ENCODE data around the gene TMEM33. TPM values are rescaled to one million over a fixed set of nuclear protein-coding genes. Genes with fewer than 3 reads are reported as not detected.

The TMEM33 gene
- total RNA-seq, 1 experiment from 2014 or later: 81.4 TPM

- ATAC-seq (no peak), DNase-seq (ENCODE audit: low spot score) (no peak)
- TF ChIP-seq USF2 (CRISPR knock-in tag; IDR thresholded peaks at IDR 0.05) (0 out of 2 replicates have a peak, but pooled peaks have one; percentile 31), ZNF671 (CRISPR knock-in tag; IDR thresholded peaks at IDR 0.05) (no peak)
- ChIA-PET CTCF (no interaction called here), POLR2A (interaction anchor here (1.2 kb wide), 1 partner anchor 26 kb away, joined by 3 read pairs; no protein-coding TSS in a partner anchor)
- H3K4me1 Mint-ChIP-seq: peaks cover 28% of the 10 kb centered on the region
- peak overlapping the region; percentile 99 for H3K4me3 Mint-ChIP-seq
- peaks cover 24% of the 10 kb centered on the region for H3K36me3 Mint-ChIP-seq
- peaks cover 16% of the 10 kb centered on the region for H3K27me3 Mint-ChIP-seq (ENCODE audit: low read depth)
- peak overlapping the region; percentile 96 for H3K27ac Mint-ChIP-seq
- H3K9me3 Mint-ChIP-seq: peaks cover 5% of the 10 kb centered on the region
These were observed 408 bp downstream of the TMEM33 start for GRCh38 chr4:41935652-41936021.

DNA sequence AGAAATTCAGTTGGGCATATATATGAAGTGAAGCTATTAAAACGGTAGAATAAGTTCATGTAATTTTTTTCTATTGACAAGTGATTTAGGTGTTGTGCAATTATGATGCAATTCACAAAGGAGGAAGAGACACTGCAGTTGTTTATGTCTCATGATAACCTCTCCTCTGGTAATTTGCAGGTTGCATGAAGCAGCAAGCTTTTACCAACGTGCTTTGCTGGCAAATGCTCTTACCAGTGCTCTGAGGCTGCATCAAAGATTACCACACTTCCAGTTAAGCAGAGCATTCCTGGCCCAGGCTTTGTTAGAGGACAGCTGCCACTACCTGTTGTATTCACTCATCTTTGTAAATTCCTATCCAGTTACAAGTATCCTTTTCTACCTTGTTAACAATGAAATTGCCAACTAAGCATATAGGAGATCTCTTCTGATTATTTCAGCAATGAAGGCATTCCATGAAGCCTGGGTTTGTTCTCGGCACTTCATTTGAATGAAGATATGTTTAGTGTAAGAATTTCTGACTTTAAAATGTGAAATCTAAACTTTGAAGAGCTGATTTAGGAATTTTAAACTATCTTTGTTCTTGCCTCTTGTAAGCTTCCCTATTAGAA, 3.9 kb downstream of the TMEM33 start:
- ChIA-PET CTCF (no interaction called here), POLR2A (no interaction called here)

DNA sequence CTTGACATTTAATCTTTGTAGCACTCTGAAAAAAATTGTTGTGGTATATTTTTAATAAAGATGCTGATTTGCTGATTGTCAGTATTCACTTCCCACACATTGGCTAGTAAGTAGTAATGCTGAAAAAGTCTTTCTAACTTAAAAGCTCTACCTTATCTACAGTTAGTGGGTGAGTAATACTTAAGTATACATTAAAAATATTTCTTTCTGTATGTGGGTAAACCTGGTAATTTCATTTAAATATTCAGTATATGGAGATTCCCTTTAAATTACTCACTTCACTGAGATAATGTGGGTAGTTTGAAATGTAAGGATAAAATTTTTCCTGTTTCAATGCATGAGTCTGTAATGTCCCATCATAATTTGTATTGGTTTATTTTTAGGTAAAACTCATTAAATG, 5.6 kb downstream of the TMEM33 start:
- Mint-ChIP-seq H3K9me3 (no peaks in the 10 kb centered on the region), H3K4me3 (no peak overlapping the region), H3K4me1 (peaks cover 15% of the 10 kb centered on the region), H3K36me3 (peaks cover 38% of the 10 kb centered on the region), H3K27ac (no peak overlapping the region), H3K27me3 (ENCODE audit: low read depth) (no peaks in the 10 kb centered on the region)
- CTCF ChIA-PET: no interaction called here
- DNase-seq (ENCODE audit: low spot score): no peak
- POLR2A ChIA-PET: no interaction called here
- ATAC-seq: no peak
- TF ChIP-seq ZNF317 (CRISPR knock-in tag; IDR thresholded peaks at IDR 0.05; ENCODE audit: borderline replicate concordance, low read depth): no peak

More for the DNA sequence above, 3.9 kb downstream of the TMEM33 start:
- Mint-ChIP-seq H3K4me3 (no peak overlapping the region), H3K27me3 (ENCODE audit: low read depth) (no peaks in the 10 kb centered on the region), H3K4me1 (peaks cover 26% of the 10 kb centered on the region), H3K36me3 (peaks cover 31% of the 10 kb centered on the region), H3K27ac (no peak overlapping the region), H3K9me3 (peaks cover 5% of the 10 kb centered on the region)
- ATAC-seq (no peak), DNase-seq (ENCODE audit: low spot score) (no peak)
- no peak for TF ChIP-seq MAX (CRISPR knock-in tag; IDR thresholded peaks at IDR 0.05)
- TF ChIP-seq GRHL2 (CRISPR knock-in tag; IDR thresholded peaks at IDR 0.05; ENCODE audit: insufficient replicate concordance, severe bottlenecking): no peak
- no peak for TF ChIP-seq ZNF425 (CRISPR knock-in tag; conservative IDR thresholded peaks at IDR 0.05)
- 0 out of 2 replicates have a peak, but pooled peaks have one; percentile 33 for TF ChIP-seq GABPB1 (CRISPR knock-in tag; IDR thresholded peaks at IDR 0.05)

DNA sequence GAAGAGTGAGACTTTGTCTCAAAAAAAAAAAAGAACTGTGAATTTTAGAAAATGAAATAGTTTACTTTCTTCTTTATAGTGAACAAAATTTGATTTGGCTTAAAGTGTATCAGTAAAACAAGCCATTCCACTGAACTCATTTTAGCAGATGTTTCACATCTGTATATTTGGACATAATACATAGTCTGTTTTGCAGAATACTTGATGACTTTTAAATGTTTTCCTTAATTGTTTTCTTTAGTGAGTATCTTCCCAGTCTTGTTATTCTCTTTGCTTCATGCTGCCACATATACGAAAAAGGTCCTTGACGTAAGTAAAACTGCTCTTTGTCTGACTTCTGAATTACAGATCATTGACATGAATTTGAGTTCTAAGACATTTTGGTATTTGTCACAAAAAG, 8.3 kb downstream of the TMEM33 start:
- Mint-ChIP-seq H3K27ac (no peak overlapping the region), H3K9me3 (no peaks in the 10 kb centered on the region), H3K4me1 (no peaks in the 10 kb centered on the region), H3K36me3 (peaks cover 39% of the 10 kb centered on the region), H3K4me3 (no peak overlapping the region), H3K27me3 (ENCODE audit: low read depth) (no peaks in the 10 kb centered on the region)
- DNase-seq (ENCODE audit: low spot score) (no peak), ATAC-seq (no peak)
- CTCF ChIA-PET: no interaction called here
- POLR2A ChIA-PET: no interaction called here
- TF ChIP-seq AR (CRISPR knock-in tag; IDR thresholded peaks at IDR 0.05) (no peak), CDX4 (CRISPR knock-in tag; IDR thresholded peaks at IDR 0.05; ENCODE audit: borderline replicate concordance) (no peak), PRDM15 (CRISPR knock-in tag; IDR thresholded peaks at IDR 0.05) (no peak), ZMAT4 (CRISPR knock-in tag; IDR thresholded peaks at IDR 0.05) (no peak), NR3C1 (CRISPR knock-in tag; conservative IDR thresholded peaks at IDR 0.05; ENCODE audit: low read depth) (no peak), USF2 (CRISPR knock-in tag; IDR thresholded peaks at IDR 0.05) (no peak), ZNF232 (CRISPR knock-in tag; IDR thresholded peaks at IDR 0.05) (no peak), FOXP1 (CRISPR knock-in tag; IDR thresholded peaks at IDR 0.05; ENCODE audit: borderline replicate concordance) (no peak)

Measured in WTC11 (cell line).